HepG2 (cell line): ENCODE results near the gene PDYN. TPM values are rescaled to one million over a fixed set of nuclear protein-coding genes. Genes with fewer than 3 reads are reported as not detected.
A peak's percentile ranks its signal among the peaks of the same experiment; 100 is the strongest.

Experiments used
- ATAC-seq: fragments of 200-7000 bp; cut with Tn5 transposase; 3 replicates; pipeline ENCODE4 v1.9.1; 2020; ENCODE audit warnings: mild to moderate bottlenecking, moderate library complexity
- BruUV-seq: library from RNA; stranded (reverse); fragments of 400-500 nt; replicated peaks from 2 replicates; lab custom pipeline; 2021; lab: Mats Ljungman, UMichigan
- CTCF ChIA-PET: fragments of 300-600 bp; formaldehyde crosslinking; extraction: SDS; loops from one replicate; lab custom pipeline; 2021; ENCODE audit warnings: low total read pairs, inconsistent platforms, low intra/inter-chr PET ratio; lab: Yijun Ruan, JAX
- POLR2A ChIA-PET: fragments of 350-600 bp; sonication (Branson Sonifier 250); formaldehyde crosslinking; loops from one replicate; lab custom pipeline; 2020; ENCODE audit warnings: antibody characterized with exemption, inconsistent platforms; lab: Yijun Ruan, JAX
- DNase-seq: peaks from one replicate; pipeline ENCODE4 v3.0.0-alpha.2; 2015; ENCODE audit warnings: low spot score
- FAIRE-seq: peaks from 3 replicates; lab custom pipeline; 2011; peaks lifted over from hg19 to GRCh38; lab: Jason Lieb, UNC
- H2AFZ ChIP-seq: one replicate; pipeline ENCODE4 v1.6.1; 2011; ENCODE audit warnings: low read length, inconsistent platforms
- H3K27ac ChIP-seq: fragments of 300-600 bp; 3 replicates; pipeline ENCODE4 v1.8.0; 2011; ENCODE audit warnings: mixed run types, mild to moderate bottlenecking, mixed read lengths, low read length, inconsistent platforms; ENCODE audit not compliant: insufficient read depth; ENCODE audit errors: extremely low read length
- H3K27me3 ChIP-seq, 2 experiments: fragments of 200-600 bp in 1 of 2; 2 replicates in 1 of 2; 3 replicates in 1 of 2; pipeline versions ENCODE4 v1.6.0 to v1.8.0; 2011; ENCODE audit warnings: low read length in 2 of 2, mild to moderate bottlenecking in 2 of 2, moderate library complexity in 2 of 2, inconsistent platforms in 1 of 2; ENCODE audit not compliant: insufficient read depth in 2 of 2, control insufficient read depth in 1 of 2
- H3K36me3 ChIP-seq, 2 experiments: fragments of 200-600 bp in 1 of 2; replicated peaks in 1 of 2; 2 replicates in 1 of 2; 3 replicates in 1 of 2; pipeline versions ENCODE4 v1.5.1 to v1.8.0; 2011; ENCODE audit warnings: low read length in 2 of 2, inconsistent platforms in 1 of 2; ENCODE audit not compliant: insufficient read depth in 2 of 2, control insufficient read depth in 1 of 2
- H3K4me1 ChIP-seq: 2 replicates; pipeline ENCODE4 v1.5.1; 2012; ENCODE audit warnings: low read length, inconsistent platforms; ENCODE audit not compliant: insufficient read depth
- H3K4me2 ChIP-seq: 2 replicates; pipeline ENCODE4 v1.6.0; 2011; ENCODE audit warnings: low read depth, low read length, inconsistent platforms
- H3K4me3 ChIP-seq, 3 experiments: fragments of 200-600 bp in 1 of 3; sonication (generic), shearing (Covaris generic) in 1 of 3; replicated peaks in 1 of 3; 2 replicates each; pipeline ENCODE4 v1.5.1; 2011 to 2016; ENCODE audit warnings: low read length in 3 of 3, inconsistent platforms in 2 of 3, low read depth in 2 of 3, mild to moderate bottlenecking in 2 of 3, control low read depth in 1 of 3, mixed read lengths in 1 of 3; ENCODE audit not compliant: insufficient read depth in 1 of 3
- H3K79me2 ChIP-seq: one replicate; pipeline ENCODE4 v1.6.1; 2011; ENCODE audit warnings: low read length, inconsistent platforms; ENCODE audit not compliant: insufficient read depth
- H3K9ac ChIP-seq: 2 replicates; pipeline ENCODE4 v1.6.0; 2011; ENCODE audit warnings: mild to moderate bottlenecking, low read depth, low read length, inconsistent platforms; ENCODE audit not compliant: insufficient read depth
- H3K9me3 ChIP-seq: 2 replicates; pipeline ENCODE4 v1.5.1; 2012; ENCODE audit warnings: mild to moderate bottlenecking, low read length
- H4K20me1 ChIP-seq: 2 replicates; pipeline ENCODE4 v1.6.0; 2011; ENCODE audit warnings: inconsistent platforms, mild to moderate bottlenecking, low read length, moderate library complexity; ENCODE audit not compliant: insufficient read depth
- BCLAF1 ChIP-seq: fragments of 450-650 bp; IDR thresholded peaks from 2 replicates; pipeline ENCODE4 v1.6.1; 2017; ENCODE audit warnings: mild to moderate bottlenecking
- KLF6 ChIP-seq: IDR thresholded peaks from 2 replicates; pipeline ENCODE4 v1.8.0; 2016; ENCODE audit warnings: missing biosample characterization, missing genetic modification reagents
- NR2C2 ChIP-seq: sonication (generic); formaldehyde crosslinking; IDR thresholded peaks from 2 replicates; pipeline ENCODE4 v1.4.0; 2020; ENCODE audit warnings: missing genetic modification reagents, mild to moderate bottlenecking, moderate library complexity, borderline replicate concordance
- RCOR2 ChIP-seq: IDR thresholded peaks from 2 replicates; pipeline ENCODE4 v1.6.1; 2016; ENCODE audit warnings: missing biosample characterization, missing genetic modification reagents
- RFX1 ChIP-seq: fragments of 450-650 bp; IDR thresholded peaks from 2 replicates; pipeline ENCODE4 v1.6.1; 2017
- THAP11 ChIP-seq: IDR thresholded peaks from 2 replicates; pipeline ENCODE4 v1.6.1; 2016; ENCODE audit warnings: missing biosample characterization, missing genetic modification reagents
- WGBS: methylation state at CpG from one replicate; pipeline ENCODE4 v1.1.6; 2017; ENCODE audit warnings: low lambda C conversion rate; 5-methylcytosine and 5-hydroxymethylcytosine counted together
- in situ Hi-C: cut with HindIII; loops from 2 replicates; pipeline ENCODE4 v1.10.0; 2017; ENCODE audit warnings: low pct_unique_long_range_greater_than_20kb; ENCODE audit not compliant: extremely low pct_ligation_motif_present
- intact Hi-C: fragments of 100-400 bp; cut with micrococcal nuclease; formaldehyde crosslinking; loops from one replicate; pipeline ENCODE4 v1.10.0; 2022; ENCODE audit not compliant: unreplicated experiment
- polyA plus RNA-seq, 8 experiments: library from polyadenylated mRNA; depleted of rRNA in 3 of 8; stranded (reverse) in 7 of 8; unstranded in 1 of 8; fragments of >200 nt; fragmentation: Illumina TruSeq in 4 of 8; extraction: Trizol in 4 of 8; gene quantifications; 2 replicates each; pipeline versions ENCODE4 v1.2.1 to v1.2.3, GENCODE V29; 2011 to 2016; ENCODE audit warnings: low read depth in 4 of 8, missing spikeins in 1 of 8, mixed read lengths in 1 of 8; ENCODE audit not compliant: insufficient read depth in 1 of 8
- total RNA-seq, 5 experiments: library from RNA; depleted of rRNA; stranded (reverse); fragments of >200 nt; fragmentation: Illumina TruSeq; extraction: Trizol; gene quantifications; 2 replicates each; pipeline ENCODE4 v1.2.3, GENCODE V29; 2016; ENCODE audit warnings: low read depth in 1 of 5
- TF ChIP-seq, protein P1 (sequence below): sonication (generic); formaldehyde crosslinking; IDR thresholded peaks from 2 replicates; pipeline ENCODE4 v1.8.0; 2022; ENCODE audit warnings: missing genetic modification reagents, low read depth, mild to moderate bottlenecking, borderline replicate concordance
- TF ChIP-seq, protein P2 (sequence below): sonication (generic); formaldehyde crosslinking; IDR thresholded peaks from 2 replicates; pipeline ENCODE4 v1.5.0; 2020; ENCODE audit warnings: mild to moderate bottlenecking, missing genetic modification reagents, borderline replicate concordance

PDYN gene
- total and polyA plus RNA-seq, 2 of the 13 experiments (the other 11 are each of a cell fraction or from before 2014, with no cell fraction given), result not detected

- Histone ChIP-seq H4K20me1 (no peaks in the 10 kb centered on the region), H3K4me1 (peaks cover 5% of the 10 kb centered on the region; the same call in 1 of the 2 replicates), H3K36me3 (no peaks in the 10 kb centered on the region), H3K27me3 (peaks cover 4 to 35% of the 10 kb centered on the region in 2 experiments; a peak in 3 of 5 replicates), H3K4me2 (no peak overlapping the region), H3K9ac (no peak overlapping the region), H3K27ac (no peak overlapping the region), H3K79me2 (no peaks in the 10 kb centered on the region), H3K9me3 (no peaks in the 10 kb centered on the region), H2AFZ (no peak overlapping the region), H3K4me3 (no peak overlapping the region)
- BruUV-seq, result no TSS peak
- ATAC-seq, result no peak
- in situ Hi-C loops (loop anchor here (5.0 kb wide), 2 partner anchors 123 to 203 kb away; no protein-coding TSS in a partner anchor), intact Hi-C loops (loop anchor here (5.0 kb wide), 2 partner anchors 38 to 207 kb away; no protein-coding TSS in a partner anchor)
- no peak for DNase-seq
- ChIA-PET CTCF (interaction anchor here (5.4 kb wide), 1 partner anchor 204 kb away, joined by 109 read pairs; no protein-coding TSS in a partner anchor), POLR2A (no interaction called here)
- TF ChIP-seq RFX1, result peak; percentile 59; the same call in 1 of the 2 replicates
- TF ChIP-seq, protein P1, sequence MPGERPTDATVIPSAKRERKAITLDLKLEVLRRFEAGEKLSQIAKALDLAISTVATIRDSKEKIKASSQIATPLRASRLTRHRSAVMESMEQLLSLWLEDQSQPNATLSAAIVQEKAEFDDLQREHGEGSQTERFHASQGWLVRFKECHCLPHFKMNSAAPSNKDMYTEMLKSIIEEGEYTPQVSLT, result no peak
- FAIRE-seq, result no peak
- WGBS, result 6% methylated on average over 4 of the region's 4 CpGs
Observed at GRCh38 chr20:1968964-1969363, 24.9 kb downstream of the PDYN start.

DNA sequence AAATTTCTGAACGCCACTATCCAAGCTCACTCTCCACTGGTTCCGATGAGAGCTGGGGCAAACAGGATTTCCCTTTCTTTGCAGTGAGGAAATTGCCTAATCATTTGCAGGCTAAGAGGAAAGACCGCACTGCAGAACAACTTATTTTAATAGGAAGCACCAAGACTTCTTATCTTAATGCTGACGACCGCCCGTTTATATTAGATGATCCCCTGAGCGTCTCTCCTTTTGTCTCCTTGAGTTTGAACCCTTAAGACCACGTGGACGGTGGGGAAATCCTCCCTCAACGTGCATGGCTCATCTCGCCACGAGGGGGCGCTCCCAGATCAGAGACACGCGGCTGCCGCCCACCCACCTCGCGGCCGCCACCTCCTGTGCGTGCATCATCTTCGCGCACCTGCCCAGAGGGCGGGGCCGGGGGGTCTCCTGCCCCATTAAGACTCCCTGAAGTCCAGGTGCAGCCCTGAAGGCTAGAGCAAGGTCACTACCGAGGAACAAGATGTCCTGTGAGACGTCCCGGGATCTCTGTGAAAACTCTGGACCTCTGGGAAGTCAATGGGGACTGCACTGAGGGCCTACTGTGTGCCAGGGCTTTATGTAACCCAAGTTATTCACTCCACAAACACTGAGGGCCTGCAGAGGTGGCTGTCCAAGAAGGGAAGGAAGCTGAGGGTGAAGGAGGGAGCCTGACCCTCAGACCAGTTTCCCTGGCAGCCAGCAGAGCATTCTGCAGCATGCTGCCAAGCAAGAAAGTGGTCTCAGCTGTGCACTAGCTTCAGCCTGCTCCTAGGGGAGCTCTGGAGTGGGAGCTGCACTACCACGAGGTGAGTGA lies 28.1 kb downstream of the PDYN start:
- Histone ChIP-seq H3K9ac (no peak overlapping the region), H3K4me3 (no peak overlapping the region), H2AFZ (no peak overlapping the region), H3K9me3 (no peaks in the 10 kb centered on the region), H3K27me3 (peaks cover 4 to 27% of the 10 kb centered on the region in 2 experiments; a peak in 4 of 5 replicates), H3K36me3 (no peaks in the 10 kb centered on the region), H3K27ac (no peak overlapping the region), H3K79me2 (no peaks in the 10 kb centered on the region), H4K20me1 (no peaks in the 10 kb centered on the region), H3K4me1 (peaks cover 5% of the 10 kb centered on the region; the same call in 1 of the 2 replicates), H3K4me2 (peak overlapping the region; percentile 32)
- in situ Hi-C loops (loop anchor here (5.0 kb wide), 2 partner anchors 127 to 207 kb away; no protein-coding TSS in a partner anchor), intact Hi-C loops (loop anchor here (1.0 to 5.0 kb wide), 4 partner anchors 42 to 207 kb away; no protein-coding TSS in a partner anchor)
- FAIRE-seq, result peak; percentile 81
- 6% methylated on average over 27 of the region's 28 CpGs for WGBS
- POLR2A ChIA-PET, result no interaction called here
- ATAC-seq, result peak; percentile 94
- no TSS peak for BruUV-seq
- CTCF ChIA-PET, result interaction anchor here (0.7 to 5.4 kb wide), 6 partner anchors 125 to 486 kb away, joined by 3 to 109 read pairs (median 6); no protein-coding TSS in a partner anchor
- DNase-seq, result peak; percentile 71
- TF ChIP-seq, protein P2, sequence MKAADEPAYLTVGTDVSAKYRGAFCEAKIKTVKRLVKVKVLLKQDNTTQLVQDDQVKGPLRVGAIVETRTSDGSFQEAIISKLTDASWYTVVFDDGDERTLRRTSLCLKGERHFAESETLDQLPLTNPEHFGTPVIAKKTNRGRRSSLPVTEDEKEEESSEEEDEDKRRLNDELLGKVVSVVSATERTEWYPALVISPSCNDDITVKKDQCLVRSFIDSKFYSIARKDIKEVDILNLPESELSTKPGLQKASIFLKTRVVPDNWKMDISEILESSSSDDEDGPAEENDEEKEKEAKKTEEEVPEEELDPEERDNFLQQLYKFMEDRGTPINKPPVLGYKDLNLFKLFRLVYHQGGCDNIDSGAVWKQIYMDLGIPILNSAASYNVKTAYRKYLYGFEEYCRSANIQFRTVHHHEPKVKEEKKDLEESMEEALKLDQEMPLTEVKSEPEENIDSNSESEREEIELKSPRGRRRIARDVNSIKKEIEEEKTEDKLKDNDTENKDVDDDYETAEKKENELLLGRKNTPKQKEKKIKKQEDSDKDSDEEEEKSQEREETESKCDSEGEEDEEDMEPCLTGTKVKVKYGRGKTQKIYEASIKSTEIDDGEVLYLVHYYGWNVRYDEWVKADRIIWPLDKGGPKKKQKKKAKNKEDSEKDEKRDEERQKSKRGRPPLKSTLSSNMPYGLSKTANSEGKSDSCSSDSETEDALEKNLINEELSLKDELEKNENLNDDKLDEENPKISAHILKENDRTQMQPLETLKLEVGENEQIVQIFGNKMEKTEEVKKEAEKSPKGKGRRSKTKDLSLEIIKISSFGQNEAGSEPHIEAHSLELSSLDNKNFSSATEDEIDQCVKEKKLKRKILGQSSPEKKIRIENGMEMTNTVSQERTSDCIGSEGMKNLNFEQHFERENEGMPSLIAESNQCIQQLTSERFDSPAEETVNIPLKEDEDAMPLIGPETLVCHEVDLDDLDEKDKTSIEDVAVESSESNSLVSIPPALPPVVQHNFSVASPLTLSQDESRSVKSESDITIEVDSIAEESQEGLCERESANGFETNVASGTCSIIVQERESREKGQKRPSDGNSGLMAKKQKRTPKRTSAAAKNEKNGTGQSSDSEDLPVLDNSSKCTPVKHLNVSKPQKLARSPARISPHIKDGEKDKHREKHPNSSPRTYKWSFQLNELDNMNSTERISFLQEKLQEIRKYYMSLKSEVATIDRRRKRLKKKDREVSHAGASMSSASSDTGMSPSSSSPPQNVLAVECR (CRISPR knock-in tag), result no peak; the same call in 1 of the 2 replicates
- TF ChIP-seq NR2C2, result no peak
- TF ChIP-seq KLF6 (CRISPR knock-in tag), result no peak
- no peak for TF ChIP-seq RCOR2
- no peak for TF ChIP-seq THAP11
- no peak for TF ChIP-seq BCLAF1
